Embryonic facial prominence (tissue), 1 donor: ENCODE results near the gene SLC13A3.

ENCODE experiments used
- DNase-seq: peaks from one replicate; pipeline ENCODE4 v3.0.0-alpha.2; 2016; ENCODE audit errors: extremely low spot score

Gene SLC13A3

GRCh38 chr20:46578745-46579144 is 72.5 kb downstream of the SLC13A3 start:
- DNase-seq: no peak

- no peak for DNase-seq
These were observed 74.4 kb downstream of the SLC13A3 start for GRCh38 chr20:46576774-46577395.

GRCh38 chr20:46575937-46576461 is 75.3 kb downstream of the SLC13A3 start:
- DNase-seq: no peak

GRCh38 chr20:46575394-46575793 is 75.9 kb downstream of the SLC13A3 start:
- DNase-seq: no peak

- DNase-seq: no peak
These were observed 77.3 kb downstream of the SLC13A3 start for GRCh38 chr20:46573788-46574584.

- DNase-seq: no peak
These were observed 78.0 kb downstream of the SLC13A3 start for GRCh38 chr20:46573234-46573633.

- no peak for DNase-seq
These were observed 78.5 kb downstream of the SLC13A3 start for GRCh38 chr20:46572790-46573189.

- DNase-seq: no peak
These were observed 79.1 kb downstream of the SLC13A3 start for GRCh38 chr20:46572153-46572552.

GRCh38 chr20:46571418-46571817 is 79.8 kb downstream of the SLC13A3 start:
- no peak for DNase-seq

- no peak for DNase-seq
These were observed 80.3 kb downstream of the SLC13A3 start for GRCh38 chr20:46570956-46571355.

- DNase-seq: no peak
These were observed 81.3 kb downstream of the SLC13A3 start for GRCh38 chr20:46569961-46570360.

- peak; percentile 39 for DNase-seq
These were observed 82.6 kb downstream of the SLC13A3 start for GRCh38 chr20:46568570-46569129.

- no peak for DNase-seq
These were observed 85.1 kb downstream of the SLC13A3 start for GRCh38 chr20:46566125-46566524.

GRCh38 chr20:46564241-46564957 is 86.9 kb downstream of the SLC13A3 start:
- no peak for DNase-seq

- no peak for DNase-seq
These were observed 87.4 kb downstream of the SLC13A3 start for GRCh38 chr20:46563860-46564221.

- DNase-seq: no peak
These were observed 87.9 kb downstream of the SLC13A3 start for GRCh38 chr20:46563170-46563859.

- peak; percentile 32 for DNase-seq
These were observed 88.7 kb downstream of the SLC13A3 start for GRCh38 chr20:46562373-46563169.

GRCh38 chr20:46562009-46562372 is 89.3 kb downstream of the SLC13A3 start:
- no peak for DNase-seq

- DNase-seq: no peak
These were observed 91.4 kb downstream of the SLC13A3 start for GRCh38 chr20:46559685-46560440.

GRCh38 chr20:46559001-46559400 is 92.3 kb downstream of the SLC13A3 start:
- no peak for DNase-seq
